Upper lobe of left lung (tissue), 4 donors: Measurements from ENCODE around the gene CDC14A.

Source experiments
- POLR2AphosphoS5 ChIP-seq, 2 donors: sonication (generic); formaldehyde crosslinking; IDR thresholded peaks; one replicate each; pipeline ENCODE4 v1.5.1; 2017; ENCODE audit warnings: antibody characterized with exemption in 2 of 2
- TF ChIP-seq, protein P1 (sequence below), 6 experiments: fragments of 450-650 bp in 4 of 6; fragments of 200-600 bp in 2 of 6; sonication (generic) in 2 of 6; IDR thresholded peaks; one replicate each; pipeline ENCODE4 v1.5.1; 2016 to 2019; ENCODE audit warnings: antibody characterized with exemption in 6 of 6

DNA sequence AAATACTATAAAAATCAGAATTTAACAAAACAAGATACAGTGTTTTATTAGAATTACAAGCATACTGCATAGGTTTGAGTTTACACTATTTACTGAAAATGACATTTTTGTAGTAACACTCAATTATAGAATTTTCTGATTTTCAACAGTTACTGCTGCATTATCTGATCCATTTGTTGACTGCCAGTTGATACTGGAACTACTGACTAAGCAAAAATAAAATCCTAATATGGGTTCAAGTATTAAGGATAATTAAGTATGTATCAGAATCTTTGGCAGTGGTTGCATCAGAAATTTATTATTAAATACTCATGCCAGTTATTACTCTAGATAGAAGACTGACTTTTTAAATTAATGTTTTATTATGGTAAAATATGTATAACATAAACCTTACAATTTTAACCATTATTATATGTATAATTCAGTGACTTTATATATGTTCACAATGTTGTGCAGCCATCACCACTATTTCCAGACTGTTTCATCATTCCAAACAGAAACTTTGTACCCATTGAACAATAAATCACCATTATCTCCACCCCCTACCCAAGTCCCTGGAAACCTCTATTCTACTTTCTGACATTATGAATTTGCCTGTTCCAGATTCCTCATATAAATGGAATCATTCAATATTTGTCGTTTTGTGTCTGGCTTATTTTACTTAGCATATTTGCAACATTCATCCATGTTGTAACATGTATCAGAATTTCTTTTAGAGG, 127.5 kb downstream of the CDC14A start:
- TF ChIP-seq, protein P1, sequence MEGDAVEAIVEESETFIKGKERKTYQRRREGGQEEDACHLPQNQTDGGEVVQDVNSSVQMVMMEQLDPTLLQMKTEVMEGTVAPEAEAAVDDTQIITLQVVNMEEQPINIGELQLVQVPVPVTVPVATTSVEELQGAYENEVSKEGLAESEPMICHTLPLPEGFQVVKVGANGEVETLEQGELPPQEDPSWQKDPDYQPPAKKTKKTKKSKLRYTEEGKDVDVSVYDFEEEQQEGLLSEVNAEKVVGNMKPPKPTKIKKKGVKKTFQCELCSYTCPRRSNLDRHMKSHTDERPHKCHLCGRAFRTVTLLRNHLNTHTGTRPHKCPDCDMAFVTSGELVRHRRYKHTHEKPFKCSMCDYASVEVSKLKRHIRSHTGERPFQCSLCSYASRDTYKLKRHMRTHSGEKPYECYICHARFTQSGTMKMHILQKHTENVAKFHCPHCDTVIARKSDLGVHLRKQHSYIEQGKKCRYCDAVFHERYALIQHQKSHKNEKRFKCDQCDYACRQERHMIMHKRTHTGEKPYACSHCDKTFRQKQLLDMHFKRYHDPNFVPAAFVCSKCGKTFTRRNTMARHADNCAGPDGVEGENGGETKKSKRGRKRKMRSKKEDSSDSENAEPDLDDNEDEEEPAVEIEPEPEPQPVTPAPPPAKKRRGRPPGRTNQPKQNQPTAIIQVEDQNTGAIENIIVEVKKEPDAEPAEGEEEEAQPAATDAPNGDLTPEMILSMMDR (IDR thresholded peaks at IDR 0.05), result no peak
- no peak for TF ChIP-seq POLR2AphosphoS5 (IDR thresholded peaks at IDR 0.05)
